ENCODE measurements around the gene LAMA2.
A peak's percentile ranks its signal among the peaks of the same experiment; 100 is the strongest.

Gene LAMA2

DNA sequence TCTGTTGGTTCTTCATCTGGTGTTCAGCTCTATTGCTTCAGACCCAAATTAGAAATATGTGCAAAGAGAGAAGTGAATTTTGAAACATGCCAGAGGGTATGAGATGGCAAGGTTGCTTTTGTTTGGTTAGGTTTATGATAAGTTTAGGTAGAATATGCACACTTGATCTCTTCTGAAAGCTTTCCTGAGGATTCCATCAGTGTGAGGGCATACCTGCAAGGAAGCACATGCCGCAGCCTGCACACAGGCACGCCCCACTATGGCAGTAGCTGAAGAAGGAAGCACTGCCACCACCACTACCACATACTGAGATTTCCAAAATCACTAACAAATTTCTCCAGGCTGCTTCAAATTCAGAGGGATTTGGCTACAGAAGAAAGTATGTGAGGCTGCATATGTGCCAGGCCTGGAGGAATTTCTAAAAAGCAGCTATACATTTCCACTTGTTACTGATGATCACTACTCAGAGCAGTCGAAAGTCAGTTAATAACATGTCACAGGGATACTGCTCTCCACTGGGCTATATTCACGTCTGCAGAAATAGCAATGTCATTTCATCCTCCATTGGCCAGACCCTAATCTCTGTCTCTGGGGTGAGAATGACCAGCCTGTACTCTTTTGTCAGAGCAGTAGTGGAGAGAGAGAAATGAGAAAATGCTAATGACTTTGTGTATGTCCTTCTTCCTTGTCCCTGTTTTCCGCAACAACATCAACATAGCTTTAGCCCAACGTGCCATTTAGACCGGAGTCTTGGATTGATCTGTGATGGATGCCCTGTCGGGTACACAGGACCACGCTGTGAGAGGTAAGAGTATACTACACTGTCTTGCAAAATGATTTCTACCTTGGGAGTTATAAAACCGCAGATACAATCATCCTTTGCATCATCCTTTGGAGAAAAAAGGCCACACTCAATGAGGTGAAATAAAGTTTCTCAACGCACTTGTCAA, 396.7 kb downstream of the LAMA2 start:
- DNase-seq, result no peak

DNA sequence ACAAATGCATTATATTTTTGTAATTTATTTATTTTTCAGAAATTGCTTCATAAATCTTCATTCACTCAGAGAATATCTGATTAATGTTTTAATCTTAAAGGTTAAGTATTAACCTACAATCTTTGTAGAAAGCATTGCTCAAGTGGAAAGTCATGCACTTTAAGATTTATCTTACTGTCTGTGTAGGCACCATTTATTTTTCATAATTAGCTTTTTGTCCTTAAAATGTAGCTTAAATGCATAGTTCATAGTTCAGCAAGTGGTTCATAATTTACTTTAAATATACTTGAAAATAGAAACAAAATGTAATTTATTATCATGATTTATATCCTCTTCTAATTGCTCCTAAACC, 397.3 kb downstream of the LAMA2 start:
- DNase-seq, result no peak

- DNase-seq, result no peak
Measured at GRCh38 chr6:129280749-129281148, 397.8 kb downstream of the LAMA2 start.

DNA sequence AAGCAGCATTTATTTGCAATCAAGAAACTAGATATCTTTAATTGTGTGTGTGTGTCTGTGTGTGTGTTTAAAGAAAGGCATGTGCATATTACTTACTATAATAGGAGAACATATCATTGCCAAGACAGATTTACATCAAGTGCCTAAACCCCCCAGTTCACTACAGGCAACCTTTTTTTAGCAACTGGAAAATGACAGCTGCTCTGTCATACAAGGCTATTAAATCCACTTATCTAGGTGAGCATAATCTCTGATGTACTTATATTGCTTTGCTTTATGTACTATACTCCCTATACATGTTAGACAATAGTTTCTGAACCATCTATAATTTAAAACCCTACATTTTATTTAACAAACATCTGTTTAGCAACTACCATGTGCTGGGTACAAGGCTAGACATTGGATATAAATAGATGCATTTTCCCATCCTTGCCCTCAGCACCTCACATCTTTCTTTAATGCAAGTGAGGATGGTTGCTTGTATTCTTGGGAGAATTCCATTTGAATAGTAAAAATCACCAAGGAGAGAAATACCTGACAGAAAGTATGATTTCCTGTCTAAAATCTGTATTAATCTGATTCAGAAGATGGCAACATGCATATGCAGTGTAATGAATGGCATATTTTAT, 398.3 kb downstream of the LAMA2 start:
- DNase-seq, result no peak

DNA sequence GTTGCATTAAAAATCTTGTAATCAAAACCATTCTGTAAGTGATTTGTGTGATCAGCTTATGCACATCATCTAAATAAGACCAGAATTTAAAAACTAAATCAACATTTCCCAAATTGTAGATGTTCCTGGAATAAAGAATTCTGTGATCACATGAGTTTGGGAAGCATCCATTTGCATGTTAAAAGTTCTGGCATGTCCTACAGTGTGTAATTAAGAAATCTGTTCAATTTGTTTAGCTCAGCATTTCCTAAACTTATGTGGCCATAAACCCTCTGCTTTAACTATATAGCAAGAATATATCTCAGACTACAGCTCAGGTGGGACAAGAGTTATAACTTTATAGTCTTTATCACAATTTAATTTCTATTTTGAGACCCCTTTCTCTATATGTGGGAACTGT, 399.1 kb downstream of the LAMA2 start:
- no peak for DNase-seq

- DNase-seq, result no peak
Measured at GRCh38 chr6:129284225-129284624, 401.3 kb downstream of the LAMA2 start.

DNA sequence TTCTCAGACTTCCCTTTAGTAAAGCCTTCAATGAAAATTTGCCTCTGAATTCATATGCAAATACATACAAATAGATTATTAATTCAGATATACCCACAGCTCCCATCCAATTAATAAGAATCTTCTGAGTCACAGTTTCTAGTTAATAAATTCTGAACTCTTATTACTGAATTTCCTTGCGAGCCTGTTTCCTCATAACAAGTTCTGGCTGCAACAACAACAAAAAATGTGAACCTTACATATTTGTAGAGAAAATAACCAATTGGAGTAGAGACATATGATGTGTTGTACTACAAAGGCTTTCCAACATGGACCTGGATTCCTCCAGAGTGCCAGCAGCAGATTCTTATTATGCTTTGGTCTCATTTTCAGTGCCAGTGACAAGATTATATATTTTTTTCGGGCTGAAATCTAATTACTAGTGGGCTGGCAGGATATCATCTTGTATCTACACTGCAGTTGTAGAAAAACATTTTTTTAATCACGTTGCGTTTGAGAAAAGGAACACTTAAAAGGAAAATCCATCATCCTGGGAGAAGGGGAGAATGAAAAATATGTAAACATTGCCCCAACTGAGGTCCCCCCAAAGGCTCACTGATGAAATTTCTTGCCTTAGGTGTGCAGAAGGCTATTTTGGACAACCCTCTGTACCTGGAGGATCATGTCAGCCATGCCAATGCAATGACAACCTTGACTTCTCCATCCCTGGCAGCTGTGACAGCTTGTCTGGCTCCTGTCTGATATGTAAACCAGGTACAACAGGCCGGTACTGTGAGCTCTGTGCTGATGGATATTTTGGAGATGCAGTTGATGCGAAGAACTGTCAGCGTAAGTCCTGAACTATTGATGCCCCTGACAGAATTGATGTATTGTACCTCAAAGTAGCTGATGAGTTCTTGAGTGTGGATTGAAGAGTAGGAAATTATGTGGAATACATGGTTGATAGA, 404.6 kb downstream of the LAMA2 start:
- no peak for DNase-seq

GRCh38 chr6:129289442-129289841, 406.5 kb downstream of the LAMA2 start:
- DNase-seq, result no peak

DNA sequence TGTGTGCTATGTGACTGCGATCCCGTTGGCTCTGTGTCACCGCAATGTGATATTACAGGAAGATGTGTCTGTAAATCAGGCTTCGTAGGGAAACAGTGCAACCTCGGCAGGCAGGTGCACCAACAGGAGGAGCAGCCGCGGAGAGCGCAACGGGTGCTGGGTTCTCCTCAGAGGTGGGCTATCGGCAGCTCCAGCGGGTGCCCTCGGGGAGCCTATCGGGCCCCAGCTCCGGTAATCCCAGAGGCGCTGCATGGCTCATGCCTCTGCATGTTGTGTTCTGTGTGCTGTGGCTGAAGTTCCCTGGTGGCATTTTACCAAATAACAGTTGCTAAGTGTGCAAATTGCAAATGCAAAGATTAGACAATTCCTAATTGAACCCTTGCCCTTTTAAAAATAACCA, 409.9 kb downstream of the LAMA2 start:
- no peak for DNase-seq

- DNase-seq, result no peak
Measured at GRCh38 chr6:129297592-129297991, 414.7 kb downstream of the LAMA2 start.

GRCh38 chr6:129302671-129303070, 419.7 kb downstream of the LAMA2 start:
- no peak for DNase-seq

DNA sequence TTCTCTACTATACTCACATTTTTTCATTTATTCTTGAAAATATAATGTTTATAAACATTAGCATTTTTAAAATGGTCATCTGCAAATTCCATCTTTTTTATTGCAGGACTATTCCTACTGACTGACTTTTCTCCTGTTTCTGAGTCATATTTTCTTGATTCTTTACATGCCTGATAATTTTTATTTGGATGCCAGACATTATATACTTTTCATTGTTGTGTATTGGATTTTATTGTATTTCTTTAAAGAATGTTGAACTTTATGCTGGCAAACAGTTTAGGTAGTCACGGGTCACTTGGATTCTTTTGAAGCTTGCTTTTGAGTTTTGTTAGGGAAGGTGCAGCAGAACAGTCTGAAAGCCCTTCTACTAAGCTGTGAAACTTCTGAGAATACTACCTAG, 423.9 kb downstream of the LAMA2 start:
- no peak for DNase-seq

GRCh38 chr6:129307845-129308244, 424.9 kb downstream of the LAMA2 start:
- no peak for DNase-seq

- DNase-seq, result no peak
Measured at GRCh38 chr6:129309154-129309553, 426.2 kb downstream of the LAMA2 start.

GRCh38 chr6:129312880-129313279, 429.9 kb downstream of the LAMA2 start:
- no peak for DNase-seq

- no peak for DNase-seq
Measured at GRCh38 chr6:129314575-129314974, 431.6 kb downstream of the LAMA2 start.

DNA sequence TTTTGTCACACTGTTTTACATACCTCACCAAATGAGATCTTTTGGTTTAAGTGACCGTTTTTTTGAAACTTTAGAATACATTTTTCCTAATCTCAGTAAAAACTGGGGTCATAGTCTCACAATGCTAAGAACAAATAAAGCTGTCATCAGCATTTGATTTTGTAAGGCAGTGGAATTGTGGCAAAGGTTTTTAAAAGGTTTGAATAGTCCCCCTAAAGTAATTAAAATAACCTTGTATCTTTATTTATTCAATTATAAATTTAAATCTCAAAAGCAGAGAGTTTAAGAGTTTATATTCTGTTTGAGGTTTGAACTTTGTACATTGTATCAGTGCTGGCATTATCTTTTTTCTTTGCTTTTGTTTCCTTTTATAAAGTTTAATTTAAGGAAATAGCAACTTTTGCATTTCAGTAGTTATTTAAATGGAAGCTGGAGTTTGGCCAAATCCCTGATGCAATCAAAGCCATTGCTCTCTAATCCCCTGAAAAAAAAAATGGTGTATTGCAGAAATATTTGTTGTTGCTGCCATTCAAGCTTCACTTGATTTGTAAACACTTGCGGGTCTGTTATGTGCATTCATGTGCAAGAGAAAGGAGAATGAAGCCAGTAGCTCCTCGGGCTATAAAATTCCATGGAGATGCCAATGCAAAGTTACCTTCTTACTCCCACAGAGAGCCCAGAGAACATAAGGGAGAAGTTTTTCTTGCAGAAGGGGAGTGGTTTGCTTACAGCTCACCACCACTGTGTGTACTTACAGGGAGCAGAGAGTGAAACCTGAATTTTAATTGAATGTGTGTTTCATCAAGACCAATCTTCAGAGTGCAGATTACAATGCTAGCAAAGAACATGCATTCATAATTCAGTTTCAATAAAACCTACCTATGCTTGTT, 435.2 kb downstream of the LAMA2 start:
- DNase-seq, result peak; percentile 97

DNA sequence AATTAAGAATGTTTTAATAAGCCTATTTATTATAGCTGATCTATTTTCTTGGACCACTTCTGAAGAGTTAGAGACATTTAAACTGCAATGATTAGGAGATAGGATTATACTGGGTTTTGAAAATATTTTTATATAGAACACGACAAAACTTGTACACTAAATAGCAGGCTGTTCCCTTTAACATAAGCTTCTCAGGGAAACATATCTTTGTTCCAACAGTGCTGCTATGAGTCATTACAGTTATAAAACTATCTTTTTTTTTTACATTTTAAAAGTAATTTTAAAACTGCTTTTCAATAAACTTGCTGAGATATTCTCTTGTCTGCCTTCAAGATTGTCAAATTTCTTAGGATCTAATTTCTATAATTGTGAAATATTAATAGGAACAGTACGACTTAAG, 438.0 kb downstream of the LAMA2 start:
- DNase-seq, result no peak

DNA sequence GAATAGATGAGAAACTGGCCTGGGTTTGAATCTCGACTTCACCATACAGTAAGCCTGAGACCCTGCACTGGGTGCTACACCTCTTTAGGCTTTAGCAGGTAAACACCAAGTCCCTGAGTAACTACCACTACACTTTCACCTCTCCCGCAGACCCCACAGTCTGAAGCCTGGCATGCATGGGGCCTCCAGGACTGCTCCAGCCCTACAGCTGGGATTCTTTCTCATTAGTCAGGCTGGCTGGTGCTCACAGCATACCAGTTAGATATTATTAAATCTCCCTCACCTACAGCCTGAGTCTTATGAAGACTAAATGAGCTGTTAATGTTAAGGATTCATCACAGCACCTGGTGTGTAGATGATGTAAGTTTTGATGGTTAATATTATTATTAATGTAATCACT, 438.4 kb downstream of the LAMA2 start:
- DNase-seq, result no peak

GRCh38 chr6:129324345-129324744, 441.4 kb downstream of the LAMA2 start:
- DNase-seq, result no peak

GRCh38 chr6:129329678-129330077, 446.7 kb downstream of the LAMA2 start:
- DNase-seq, result no peak

- no peak for DNase-seq
Measured at GRCh38 chr6:129331450-129332138, 448.7 kb downstream of the LAMA2 start.

Measured in NCI-H1048 (cell line).